ENCODE results near the gene HABP4.

GRCh38 chr9:96524045-96524444 lies 74.1 kb downstream of the HABP4 start:
- TF ChIP-seq POLR2A (IDR thresholded peaks at IDR 0.05) (no peak), CTCF (IDR thresholded peaks at IDR 0.05) (no peak)

Data from heart left ventricle (tissue), 13 donors.